ENCODE results near the gene GNAL. TPM values are rescaled to one million over a fixed set of nuclear protein-coding genes. Genes with fewer than 3 reads are reported as not detected.

The GNAL gene
- total and polyA plus RNA-seq, 2 of the 4 experiments (the other 2 are of a cell fraction) = 0.15 to 0.36 TPM

- intact Hi-C loops (cut with micrococcal nuclease) = no loop called here
- no peak overlapping the region for H3K4me2 ChIP-seq (ENCODE audit: low read depth, low read length)
- H4K8ac ChIP-seq (ENCODE audit: low read depth in 2 of 2, low read length in 2 of 2) = no peak overlapping the region
- H4K20me1 ChIP-seq (ENCODE audit: insufficient read depth, low read length) = no peaks in the 10 kb centered on the region
- no peak for DNase-seq
- H3K27me3 ChIP-seq (ENCODE audit: control insufficient read depth, insufficient read depth, low read length) = peaks cover 25% of the 10 kb centered on the region
- H3K23ac ChIP-seq (ENCODE audit: low read depth, low read length) = no peak overlapping the region
- dilution Hi-C loops (cut with HindIII; ENCODE audit: low sequenced_read_pairs, unreplicated experiment) = no loop called here
- H2AK5ac ChIP-seq (ENCODE audit: low read depth, low read length) = no peak overlapping the region
- no peak overlapping the region for H3K27ac ChIP-seq (ENCODE audit: insufficient read depth, low read length)
- H3K36me3 ChIP-seq (ENCODE audit: control insufficient read depth, insufficient read depth, low read length) = no peaks in the 10 kb centered on the region
- H3K14ac ChIP-seq (replicated peaks; ENCODE audit: low read depth, low read length) = no peak overlapping the region
- H4K91ac ChIP-seq (ENCODE audit: insufficient read depth, low read depth, low read length) = no peak overlapping the region
- no peak overlapping the region for H3K9ac ChIP-seq (ENCODE audit: low read depth, low read length)
- H3K18ac ChIP-seq (ENCODE audit: low read depth, low read length) = no peak overlapping the region
- no TSS peak for BruUV-seq (replicated peaks)
- TF ChIP-seq POLR2A (IDR thresholded peaks at IDR 0.05; ENCODE audit: low read depth, low read length) (no peak), NFE2L2 (IDR thresholded peaks at IDR 0.05; ENCODE audit: low read depth, low read length) (no peak), MAZ (IDR thresholded peaks at IDR 0.05; ENCODE audit: borderline replicate concordance, low read depth, low read length) (no peak), BHLHE40 (IDR thresholded peaks at IDR 0.05; ENCODE audit: low read depth, low read length) (no peak), SMC3 (IDR thresholded peaks at IDR 0.05; ENCODE audit: low read depth, low read length) (no peak)
- ChIA-PET CTCF (no interaction called here), POLR2A (ENCODE audit: unreplicated experiment) (no interaction called here)
- H3K4me1 ChIP-seq (ENCODE audit: control insufficient read depth, insufficient read depth, low read length) = no peaks in the 10 kb centered on the region
- ATAC-seq (ENCODE audit: low read depth) = no peak
- no peak overlapping the region for H4K5ac ChIP-seq (ENCODE audit: low read depth, low read length)
- H2BK5ac ChIP-seq (ENCODE audit: low read depth, low read length, poor library complexity, severe bottlenecking) = no peak overlapping the region
- no peaks in the 10 kb centered on the region for H3K79me1 ChIP-seq (ENCODE audit: low read depth in 1 of 2, low read length in 2 of 2)
- no peak overlapping the region for H2BK20ac ChIP-seq (ENCODE audit: low read depth, low read length)
- no peak overlapping the region for H3K56ac ChIP-seq (ENCODE audit: extremely low read depth, insufficient read depth, low read length)
- H2AFZ ChIP-seq (replicated peaks; ENCODE audit: low read length, poor library complexity) = no peak overlapping the region
- H2BK15ac ChIP-seq (ENCODE audit: low read depth, low read length) = no peak overlapping the region
- no peak overlapping the region for H2AK9ac ChIP-seq (replicated peaks; ENCODE audit: low read depth, low read length, poor library complexity)
- H3K4me3 ChIP-seq (ENCODE audit: insufficient read depth, low read depth, low read length) = no peak overlapping the region
- 52% methylated on average over 2 of the region's 3 CpGs; no CpG with 5 or more reads in 1 of the 2 experiments for WGBS, 2 experiments (ENCODE audit: extremely low coverage in 2 of 2, insufficient read length in 1 of 2)
- no peaks in the 10 kb centered on the region for H3K9me3 ChIP-seq (ENCODE audit: control insufficient read depth, insufficient read depth, low read length)
- no peaks in the 10 kb centered on the region for H3K9me1 ChIP-seq (ENCODE audit: insufficient read depth, low read length)
- H3K4ac ChIP-seq (ENCODE audit: low read depth, low read length) = no peak overlapping the region
- no peak overlapping the region for H2BK120ac ChIP-seq (ENCODE audit: low read depth, low read length)
- in situ Hi-C loops (cut with MboI; ENCODE audit: low sequenced_read_pairs) = no loop called here
Measured at GRCh38 chr18:11674119-11674518, 14.9 kb upstream of the GNAL start.
